ENCODE data around the gene LRRC8E. TPM values are rescaled to one million over a fixed set of nuclear protein-coding genes. Genes with fewer than 3 reads are reported as not detected.

The LRRC8E gene
- total RNA-seq, 1 experiment from 2014 or later, result 0.77 TPM

DNA sequence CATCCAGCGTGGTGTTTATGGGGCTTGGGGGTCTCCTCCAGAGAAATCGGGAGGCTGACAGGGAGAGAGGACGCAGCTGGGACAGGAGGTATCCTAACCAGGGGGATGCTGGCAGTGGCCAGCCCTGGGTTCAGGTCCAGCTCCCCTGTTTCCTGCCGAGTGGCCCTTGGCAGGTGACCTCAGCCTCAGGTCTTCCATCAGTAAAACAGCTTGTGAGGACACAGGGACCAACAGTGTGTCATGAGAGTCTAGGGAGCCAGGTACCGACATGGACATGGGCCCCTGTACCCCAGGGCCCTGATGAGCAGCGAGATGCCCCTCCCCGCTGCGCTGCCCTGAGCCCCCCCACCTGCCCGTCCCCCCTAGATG, 38.7 kb upstream of the LRRC8E start:
- no peak overlapping the region for H3K4me3 ChIP-seq (ENCODE audit: low read depth, low read length, poor library complexity, severe bottlenecking)
- no peaks in the 10 kb centered on the region for H3K9me3 ChIP-seq (ENCODE audit: low read depth, low read length, poor library complexity, severe bottlenecking)
- DNase-seq (ENCODE audit: low spot score), result no peak
- no peaks in the 10 kb centered on the region for H3K4me1 ChIP-seq (ENCODE audit: insufficient read depth, low read length, poor library complexity, severe bottlenecking)
- ChIA-PET CTCF (no interaction called here), POLR2A (ENCODE audit: low non-redundant PET) (no interaction called here)
- no peaks in the 10 kb centered on the region for H3K36me3 ChIP-seq (ENCODE audit: insufficient read depth, low read length, poor library complexity, severe bottlenecking)
- no TSS peak for BruUV-seq (replicated peaks)
- no peak overlapping the region for H3K27ac ChIP-seq (ENCODE audit: low read depth, low read length, poor library complexity, severe bottlenecking)
- TF ChIP-seq CTCF (conservative IDR thresholded peaks at IDR 0.05; ENCODE audit: low read depth, low read length), result no peak
- TF ChIP-seq EZH2 (IDR thresholded peaks at IDR 0.05; ENCODE audit: borderline replicate concordance, low read depth, low read length, poor library complexity, severe bottlenecking), result no peak
- intact Hi-C loops (cut with micrococcal nuclease; ENCODE audit: unreplicated experiment), result no loop called here
- H3K27me3 ChIP-seq (replicated peaks; ENCODE audit: insufficient read depth, low read depth, low read length, poor library complexity), result no peaks in the 10 kb centered on the region

DNA sequence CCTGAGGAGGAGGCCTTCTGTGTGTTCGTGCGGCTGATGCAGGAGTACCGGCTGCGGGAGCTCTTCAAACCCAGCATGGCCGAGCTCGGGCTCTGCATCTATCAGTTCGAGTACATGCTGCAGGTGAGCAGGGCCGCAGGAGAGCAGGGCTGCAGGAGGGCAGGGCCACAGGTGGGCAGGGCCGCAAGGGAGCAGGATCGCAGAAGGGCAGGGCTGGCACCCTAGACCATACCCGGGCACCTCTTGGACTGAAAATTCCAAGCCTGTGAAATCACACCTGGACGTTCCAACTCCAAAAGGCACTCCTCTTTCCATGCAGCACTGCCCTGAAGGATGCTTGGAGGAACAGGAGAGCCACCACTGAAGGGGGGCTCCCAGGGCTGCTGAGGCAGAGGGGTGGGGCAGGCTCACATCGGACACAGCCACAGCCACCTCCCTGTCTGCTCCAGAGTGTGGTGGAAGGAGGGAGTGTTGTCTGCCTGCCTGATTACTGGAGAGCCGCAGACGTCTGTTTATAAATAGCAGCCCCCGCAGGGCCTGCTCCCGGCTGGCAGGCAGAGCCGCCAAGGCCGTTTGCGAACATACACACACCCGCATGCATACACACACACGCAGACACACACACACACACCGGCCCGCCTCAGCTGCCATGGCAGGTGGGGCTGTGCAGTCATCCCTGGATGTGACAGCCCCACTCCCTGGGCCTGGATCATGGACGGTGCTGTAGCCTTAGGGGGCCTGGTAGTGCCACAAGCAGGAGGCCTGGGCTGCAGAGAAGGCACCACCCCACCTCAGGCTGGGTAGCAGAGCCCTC, 38.1 kb upstream of the LRRC8E start:
- ChIA-PET CTCF (no interaction called here), POLR2A (ENCODE audit: low non-redundant PET) (no interaction called here)
- intact Hi-C loops (cut with micrococcal nuclease; ENCODE audit: unreplicated experiment), result loop anchor here (10.0 kb wide), 1 partner anchor 405 kb away; no protein-coding TSS in a partner anchor
- H3K36me3 ChIP-seq (ENCODE audit: insufficient read depth, low read length, poor library complexity, severe bottlenecking), result no peaks in the 10 kb centered on the region
- no peaks in the 10 kb centered on the region for H3K9me3 ChIP-seq (ENCODE audit: low read depth, low read length, poor library complexity, severe bottlenecking)
- H3K27me3 ChIP-seq (replicated peaks; ENCODE audit: insufficient read depth, low read depth, low read length, poor library complexity), result no peaks in the 10 kb centered on the region
- H3K4me1 ChIP-seq (ENCODE audit: insufficient read depth, low read length, poor library complexity, severe bottlenecking), result no peaks in the 10 kb centered on the region
- H3K27ac ChIP-seq (ENCODE audit: low read depth, low read length, poor library complexity, severe bottlenecking), result no peak overlapping the region
- no peak overlapping the region for H3K4me3 ChIP-seq (ENCODE audit: low read depth, low read length, poor library complexity, severe bottlenecking)
- TF ChIP-seq EZH2 (IDR thresholded peaks at IDR 0.05; ENCODE audit: borderline replicate concordance, low read depth, low read length, poor library complexity, severe bottlenecking), result no peak
- no TSS peak for BruUV-seq (replicated peaks)
- DNase-seq (ENCODE audit: low spot score), result no peak

- Histone ChIP-seq H3K36me3 (ENCODE audit: insufficient read depth, low read length, poor library complexity, severe bottlenecking) (no peaks in the 10 kb centered on the region), H3K4me3 (ENCODE audit: low read depth, low read length, poor library complexity, severe bottlenecking) (no peak overlapping the region), H3K27me3 (replicated peaks; ENCODE audit: insufficient read depth, low read depth, low read length, poor library complexity) (no peaks in the 10 kb centered on the region), H3K27ac (ENCODE audit: low read depth, low read length, poor library complexity, severe bottlenecking) (no peak overlapping the region), H3K9me3 (ENCODE audit: low read depth, low read length, poor library complexity, severe bottlenecking) (no peaks in the 10 kb centered on the region), H3K4me1 (ENCODE audit: insufficient read depth, low read length, poor library complexity, severe bottlenecking) (no peaks in the 10 kb centered on the region)
- BruUV-seq (replicated peaks), result no TSS peak
- POLR2A ChIA-PET (ENCODE audit: low non-redundant PET), result no interaction called here
- TF ChIP-seq CTCF (conservative IDR thresholded peaks at IDR 0.05; ENCODE audit: low read depth, low read length), result no peak
- no peak for TF ChIP-seq EZH2 (IDR thresholded peaks at IDR 0.05; ENCODE audit: borderline replicate concordance, low read depth, low read length, poor library complexity, severe bottlenecking)
- no peak for DNase-seq (ENCODE audit: low spot score)
- CTCF ChIA-PET, result no interaction called here
- intact Hi-C loops (cut with micrococcal nuclease; ENCODE audit: unreplicated experiment), result loop anchor here (10.0 kb wide), 1 partner anchor 404 kb away; no protein-coding TSS in a partner anchor
These were observed 37.2 kb upstream of the LRRC8E start for GRCh38 chr19:7850945-7851622.

All from A673 (cell line).